ENCODE measurements around the gene HBM. TPM values are rescaled to one million over a fixed set of nuclear protein-coding genes. Genes with fewer than 3 reads are reported as not detected.

Gene HBM
- total RNA-seq, 1 donor from 2014 or later, result not detected

- no peak overlapping the region for H3K27ac Mint-ChIP-seq (ENCODE audit: unreplicated experiment)
- H3K36me3 Mint-ChIP-seq (ENCODE audit: unreplicated experiment), result peaks cover 10% of the 10 kb centered on the region
- no peak overlapping the region for H3K4me3 Mint-ChIP-seq (ENCODE audit: unreplicated experiment)
- DNase-seq (ENCODE audit: extremely low spot score, unreplicated experiment), result no peak
- no peaks in the 10 kb centered on the region for H3K27me3 Mint-ChIP-seq (ENCODE audit: unreplicated experiment)
- TF ChIP-seq CTCF (IDR thresholded peaks at IDR 0.05), result no peak
- no peaks in the 10 kb centered on the region for H3K4me1 Mint-ChIP-seq (ENCODE audit: unreplicated experiment)
- H3K9me3 Mint-ChIP-seq (ENCODE audit: unreplicated experiment), result no peaks in the 10 kb centered on the region
Observed at GRCh38 chr16:125011-125410, 40.8 kb upstream of the HBM start.

GRCh38 chr16:129075-129474 lies 36.7 kb upstream of the HBM start:
- DNase-seq (ENCODE audit: extremely low spot score, unreplicated experiment), result no peak

GRCh38 chr16:130533-131173 lies 35.1 kb upstream of the HBM start:
- Mint-ChIP-seq H3K27ac (ENCODE audit: unreplicated experiment) (no peak overlapping the region), H3K9me3 (ENCODE audit: unreplicated experiment) (no peaks in the 10 kb centered on the region), H3K4me1 (ENCODE audit: unreplicated experiment) (peaks cover 11% of the 10 kb centered on the region), H3K4me3 (ENCODE audit: unreplicated experiment) (no peak overlapping the region), H3K27me3 (ENCODE audit: unreplicated experiment) (no peaks in the 10 kb centered on the region), H3K36me3 (ENCODE audit: unreplicated experiment) (peaks cover 2% of the 10 kb centered on the region)
- no peak for DNase-seq (ENCODE audit: extremely low spot score, unreplicated experiment)
- no peak for TF ChIP-seq CTCF (IDR thresholded peaks at IDR 0.05)

More at GRCh38 chr16:129075-129474, 36.7 kb upstream of the HBM start:
- H3K4me3 Mint-ChIP-seq (ENCODE audit: unreplicated experiment), result no peak overlapping the region
- no peak overlapping the region for H3K27ac Mint-ChIP-seq (ENCODE audit: unreplicated experiment)
- H3K9me3 Mint-ChIP-seq (ENCODE audit: unreplicated experiment), result no peaks in the 10 kb centered on the region
- H3K36me3 Mint-ChIP-seq (ENCODE audit: unreplicated experiment), result peaks cover 4% of the 10 kb centered on the region
- TF ChIP-seq CTCF (IDR thresholded peaks at IDR 0.05), result no peak
- H3K27me3 Mint-ChIP-seq (ENCODE audit: unreplicated experiment), result no peaks in the 10 kb centered on the region
- peaks cover 3% of the 10 kb centered on the region for H3K4me1 Mint-ChIP-seq (ENCODE audit: unreplicated experiment)

GRCh38 chr16:132120-132519 lies 33.7 kb upstream of the HBM start:
- H3K36me3 Mint-ChIP-seq (ENCODE audit: unreplicated experiment), result peaks cover 4% of the 10 kb centered on the region
- no peaks in the 10 kb centered on the region for H3K27me3 Mint-ChIP-seq (ENCODE audit: unreplicated experiment)
- no peak overlapping the region for H3K27ac Mint-ChIP-seq (ENCODE audit: unreplicated experiment)
- no peak overlapping the region for H3K4me3 Mint-ChIP-seq (ENCODE audit: unreplicated experiment)
- H3K9me3 Mint-ChIP-seq (ENCODE audit: unreplicated experiment), result no peaks in the 10 kb centered on the region
- DNase-seq (ENCODE audit: extremely low spot score, unreplicated experiment), result no peak
- TF ChIP-seq CTCF (IDR thresholded peaks at IDR 0.05), result no peak
- H3K4me1 Mint-ChIP-seq (ENCODE audit: unreplicated experiment), result peaks cover 20% of the 10 kb centered on the region

GRCh38 chr16:133716-134115 lies 32.1 kb upstream of the HBM start:
- no peak for TF ChIP-seq CTCF (IDR thresholded peaks at IDR 0.05)
- Mint-ChIP-seq H3K4me1 (ENCODE audit: unreplicated experiment) (peaks cover 29% of the 10 kb centered on the region), H3K36me3 (ENCODE audit: unreplicated experiment) (peaks cover 4% of the 10 kb centered on the region), H3K27ac (ENCODE audit: unreplicated experiment) (no peak overlapping the region), H3K9me3 (ENCODE audit: unreplicated experiment) (no peaks in the 10 kb centered on the region), H3K27me3 (ENCODE audit: unreplicated experiment) (no peaks in the 10 kb centered on the region), H3K4me3 (ENCODE audit: unreplicated experiment) (no peak overlapping the region)
- no peak for DNase-seq (ENCODE audit: extremely low spot score, unreplicated experiment)

All from osteocyte (in vitro differentiated cells).